A673 (cell line): ENCODE results near the gene SEMA6C.

Experiments
- CTCF ChIP-seq: fragments of 300-800, 200-600 bp; sonication (generic); conservative IDR thresholded peaks from 2 replicates; pipeline ENCODE4 v1.5.1; 2017; ENCODE audit warnings: low read depth, mild to moderate bottlenecking, antibody characterized with exemption, low read length, moderate library complexity, mixed read lengths
- EZH2 ChIP-seq: fragments of 200-600 bp; sonication (generic); IDR thresholded peaks from 2 replicates; pipeline ENCODE4 v1.6.1; 2017; ENCODE audit warnings: borderline replicate concordance, low read depth, mild to moderate bottlenecking, mixed read lengths, antibody characterized with exemption, low read length; ENCODE audit not compliant: poor library complexity, severe bottlenecking

GRCh38 chr1:151144474-151145303, 1.7 kb downstream of the SEMA6C start:
- TF ChIP-seq CTCF = no peak
- no peak for TF ChIP-seq EZH2
